ENCODE results near the gene CEP295NL.
"Not testable (repeated sequence)": the region's sequence is repeated elsewhere in the genome, so short reads cannot be mapped to it uniquely, and the experiment has no call there.

The CEP295NL gene

DNA sequence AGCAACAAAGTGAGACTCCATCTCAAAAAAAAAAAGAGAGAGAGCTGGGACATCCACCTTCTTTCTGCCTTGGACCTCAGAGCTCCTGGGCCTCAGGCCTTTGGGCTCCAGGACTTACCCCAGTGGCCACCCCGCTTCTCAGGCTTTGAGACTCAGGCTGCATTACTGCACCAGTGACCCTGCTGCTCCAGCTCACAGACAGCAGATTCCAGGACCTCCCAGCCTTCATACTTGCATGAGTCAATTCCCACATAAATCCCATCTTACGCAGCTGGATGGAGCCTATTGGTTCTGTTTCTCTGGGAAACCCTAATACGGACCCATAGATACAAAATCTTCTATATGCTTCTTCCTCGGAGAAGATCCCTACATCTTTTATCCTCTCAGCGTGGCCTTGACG, 2.1 kb upstream of the CEP295NL start:
- DNase-seq: no peak

DNA sequence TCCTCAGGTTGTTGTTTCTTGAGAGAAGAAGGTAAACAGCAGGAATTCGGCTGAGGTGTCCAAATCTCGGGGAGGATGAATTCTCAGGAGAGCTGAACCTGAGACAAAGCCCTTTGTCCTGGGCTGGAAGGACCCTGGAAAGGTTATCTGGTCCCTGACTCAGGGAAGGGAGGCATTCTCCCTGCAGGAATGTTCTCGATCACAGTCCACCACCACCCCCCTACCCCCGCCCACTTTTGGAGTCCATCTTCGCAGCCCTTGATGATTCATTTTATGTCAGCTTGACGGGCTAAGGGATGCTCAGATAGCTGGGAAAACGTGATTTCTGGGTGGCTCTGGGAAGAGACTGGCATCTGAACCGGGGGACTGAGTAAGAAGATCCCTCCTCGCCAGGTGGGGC, 1.4 kb upstream of the CEP295NL start:
- DNase-seq: no peak

DNA sequence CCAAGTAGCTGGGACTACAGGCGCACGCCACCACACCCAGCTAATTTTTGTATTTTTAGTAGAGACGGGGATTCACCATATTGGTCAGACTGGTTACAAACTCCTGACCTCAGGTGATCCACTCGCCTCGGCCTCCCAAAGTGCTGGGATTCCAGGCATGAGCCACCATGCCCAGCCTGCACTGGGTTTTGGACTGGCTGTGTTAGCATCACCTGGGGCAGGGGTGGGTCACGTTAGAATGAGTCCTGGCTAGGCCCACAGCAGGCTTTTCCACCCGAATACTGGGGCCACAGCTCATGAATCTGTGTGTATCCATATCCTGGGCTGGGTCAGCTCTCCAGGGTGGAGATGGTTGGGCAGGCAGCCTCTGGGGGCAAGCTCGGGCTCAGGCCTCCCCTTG, 770 bp downstream of the CEP295NL start:
- not testable (repeated sequence) for DNase-seq

DNA sequence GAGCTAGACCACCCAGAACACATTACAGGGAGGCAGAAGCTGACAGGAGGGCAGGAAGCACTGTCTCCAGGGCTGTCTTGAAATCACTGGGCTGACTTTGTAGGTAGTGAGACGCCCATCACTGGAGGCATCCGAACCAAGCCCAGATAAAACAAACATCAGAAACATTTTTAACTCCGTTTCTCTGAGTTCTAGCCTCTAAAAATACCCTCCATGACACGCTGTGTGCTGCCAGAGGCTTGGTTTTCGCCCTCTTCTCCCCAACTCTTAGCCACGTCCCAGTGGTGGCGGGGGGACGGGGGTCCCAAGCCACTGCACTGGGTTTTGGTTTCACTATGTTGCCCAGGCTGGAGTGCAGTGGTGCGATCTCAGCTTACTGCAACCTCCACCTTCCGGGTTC, 1.2 kb downstream of the CEP295NL start:
- DNase-seq: no peak

DNA sequence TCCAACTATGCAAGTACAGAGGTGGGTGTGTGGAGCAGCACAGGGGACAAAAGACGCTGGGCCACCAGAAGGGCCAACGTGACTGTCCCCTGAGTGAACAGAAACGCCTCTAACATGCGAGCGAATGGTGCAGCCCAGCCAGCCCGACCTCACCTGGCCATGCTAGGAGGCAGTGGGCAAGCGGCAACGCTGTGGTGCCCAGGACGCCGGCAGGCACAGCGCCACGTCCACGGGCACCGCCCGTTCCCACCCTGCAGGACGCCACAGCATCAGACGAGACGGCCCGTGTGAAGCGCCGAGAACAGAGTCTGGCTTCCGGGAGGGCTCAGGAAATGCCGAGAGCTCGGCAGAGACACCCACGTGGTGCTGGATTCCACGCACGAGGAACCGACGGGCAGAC, 2.2 kb downstream of the CEP295NL start:
- DNase-seq: no peak

DNA sequence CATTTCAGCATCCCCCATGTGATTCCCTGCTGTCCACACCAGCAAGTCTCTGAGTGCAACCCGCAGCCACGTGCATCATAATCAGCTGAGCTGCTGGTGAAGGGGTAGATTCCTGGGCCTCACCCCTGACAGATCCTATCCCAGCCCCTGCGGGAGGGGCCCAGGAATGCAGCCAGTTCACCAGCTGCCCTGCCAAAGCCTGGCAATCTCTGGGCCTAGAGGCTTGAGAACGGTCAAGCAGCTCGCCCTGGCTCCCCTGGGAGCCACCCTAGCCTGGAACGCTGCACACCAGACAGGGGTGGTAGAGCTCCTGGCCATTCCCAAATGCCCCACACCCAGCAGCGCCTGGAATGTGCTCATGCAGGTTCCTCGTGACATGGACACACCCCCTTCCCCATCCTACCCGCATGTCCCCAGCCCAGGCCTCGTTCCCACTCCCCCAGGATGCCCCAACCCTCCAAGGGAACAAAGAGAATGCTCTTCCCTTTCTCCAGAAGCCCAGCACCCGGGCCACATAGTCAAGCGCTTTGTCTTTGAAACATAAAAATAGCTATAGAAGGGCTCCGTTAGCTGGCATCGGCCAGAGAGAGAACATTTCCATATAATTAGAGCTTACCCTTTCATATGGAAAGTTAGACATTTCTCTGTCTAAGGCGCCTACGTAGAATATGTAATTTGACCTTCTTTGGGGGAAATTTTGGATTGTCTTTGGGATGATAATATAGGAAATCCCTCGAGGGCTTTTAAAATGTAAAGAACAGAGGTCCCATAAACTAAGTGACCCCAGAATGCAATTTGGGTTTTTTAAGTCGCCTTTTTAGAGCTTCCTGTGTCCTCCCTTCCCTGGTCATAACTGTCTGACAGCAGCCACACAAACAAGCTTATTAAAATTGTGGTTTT, 3.4 kb downstream of the CEP295NL start:
- no peak for DNase-seq

DNA sequence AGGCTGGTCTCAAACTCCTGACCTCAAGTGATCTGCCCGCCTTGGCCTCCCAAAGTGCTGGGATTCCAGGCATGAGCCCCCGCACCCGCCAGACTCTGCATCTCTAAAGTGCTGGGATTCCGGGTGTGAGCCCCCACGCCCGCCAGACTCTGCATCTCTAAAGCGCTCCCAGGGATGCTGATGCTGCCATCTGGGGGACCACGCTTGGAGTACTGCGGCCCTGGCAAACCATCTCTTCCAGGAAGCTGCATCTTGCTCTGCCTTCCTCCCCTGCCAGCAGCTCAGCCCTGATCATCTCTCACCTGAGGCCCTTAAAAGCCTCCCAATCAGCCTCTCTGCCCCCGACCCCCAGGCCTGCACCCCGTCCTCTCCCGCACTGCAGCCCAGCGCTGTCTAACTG, 4.1 kb downstream of the CEP295NL start:
- no peak for DNase-seq

DNA sequence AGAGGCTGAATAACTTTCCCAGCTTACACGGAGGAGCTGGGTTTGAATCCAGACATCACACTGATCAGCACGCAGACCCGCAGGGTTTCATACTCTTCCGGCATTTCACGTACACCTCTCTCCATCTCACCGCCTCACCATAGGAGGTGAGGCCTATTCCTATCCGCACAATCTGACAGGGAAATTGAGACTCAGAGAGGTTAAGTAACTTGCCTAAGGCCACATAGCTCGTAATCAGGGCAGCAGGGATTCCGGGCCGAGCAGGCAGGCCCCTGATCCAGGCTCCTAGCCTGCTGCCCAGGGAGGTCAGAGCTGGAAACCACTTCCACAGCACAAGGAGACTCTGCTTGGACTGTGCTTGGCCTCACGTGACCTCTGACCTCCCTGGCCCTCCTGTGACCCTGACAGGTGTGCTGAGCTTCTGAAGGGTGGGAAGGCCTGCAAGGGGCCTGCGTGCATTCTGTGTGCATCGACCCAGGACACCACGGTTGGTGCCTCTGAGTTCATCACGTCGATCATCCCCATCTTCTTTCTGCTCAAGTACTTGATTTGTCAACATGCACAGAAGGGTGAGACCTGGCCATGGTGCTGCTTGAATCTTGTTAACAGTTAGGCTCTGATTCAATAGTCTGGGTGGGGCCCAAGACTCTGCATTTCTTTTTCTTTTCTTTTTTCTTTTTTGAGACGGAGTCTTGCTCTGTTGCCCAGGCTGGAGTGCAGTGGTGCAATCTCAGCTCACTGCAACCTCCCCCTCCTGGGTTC, 4.7 kb downstream of the CEP295NL start:
- DNase-seq: no peak

DNA sequence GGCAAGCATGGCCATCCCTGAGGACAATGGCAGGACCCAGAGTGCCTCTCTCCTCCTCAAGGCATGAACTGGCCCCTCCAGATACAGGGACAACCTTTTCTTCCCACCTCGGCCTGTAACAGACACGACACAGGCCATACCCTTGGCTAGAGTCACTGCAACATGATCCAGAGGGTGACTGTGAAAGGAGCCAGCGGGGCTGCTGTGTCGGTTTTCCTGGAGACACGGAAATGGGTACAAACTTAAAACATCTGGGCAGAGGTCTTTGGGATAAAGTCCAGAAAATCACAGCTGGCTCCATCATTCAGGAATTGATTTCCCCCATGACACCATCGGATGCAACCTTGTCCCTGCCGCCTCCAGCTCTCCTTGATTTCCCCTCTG, 5.3 kb downstream of the CEP295NL start:
- DNase-seq: no peak

DNA sequence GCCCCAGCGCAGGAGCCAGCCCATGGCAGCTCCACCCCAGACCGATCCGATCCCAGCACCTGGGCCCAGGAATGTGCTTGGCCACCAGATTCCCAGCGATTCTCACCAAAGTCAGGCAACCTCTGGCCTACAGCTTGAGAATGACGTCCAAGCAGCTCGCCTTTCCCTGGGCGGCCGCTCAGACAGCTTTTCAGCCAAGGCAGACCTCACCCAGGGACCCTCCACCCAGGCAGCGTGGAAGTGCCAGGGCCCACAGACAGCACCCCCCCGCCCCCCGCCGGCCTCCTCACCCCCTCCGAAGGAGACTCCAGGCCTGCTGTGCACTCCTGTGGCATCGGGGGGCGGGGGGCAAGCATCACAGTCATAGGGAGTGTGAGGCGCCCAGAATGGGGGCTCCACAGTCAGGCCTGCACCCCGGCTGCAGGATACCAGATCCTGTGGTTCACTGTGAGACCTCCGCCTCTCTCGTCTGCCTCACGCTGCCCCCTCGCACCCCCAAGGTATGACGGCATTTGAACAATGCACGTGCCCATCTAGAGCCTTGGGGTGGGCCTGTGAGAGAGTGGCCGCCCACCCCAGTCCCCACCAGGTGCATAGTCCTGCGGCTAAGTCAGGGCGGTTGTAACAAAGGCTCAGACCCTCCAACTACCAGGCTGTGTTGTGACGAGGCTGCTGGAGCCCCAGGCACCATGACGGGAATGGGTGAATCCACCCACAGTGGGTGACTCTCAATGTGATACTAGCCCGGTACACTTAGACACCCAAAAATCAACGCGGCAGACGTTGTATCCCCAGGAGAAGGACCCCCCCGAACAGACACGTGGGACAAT, 6.0 kb downstream of the CEP295NL start:
- DNase-seq: no peak

DNA sequence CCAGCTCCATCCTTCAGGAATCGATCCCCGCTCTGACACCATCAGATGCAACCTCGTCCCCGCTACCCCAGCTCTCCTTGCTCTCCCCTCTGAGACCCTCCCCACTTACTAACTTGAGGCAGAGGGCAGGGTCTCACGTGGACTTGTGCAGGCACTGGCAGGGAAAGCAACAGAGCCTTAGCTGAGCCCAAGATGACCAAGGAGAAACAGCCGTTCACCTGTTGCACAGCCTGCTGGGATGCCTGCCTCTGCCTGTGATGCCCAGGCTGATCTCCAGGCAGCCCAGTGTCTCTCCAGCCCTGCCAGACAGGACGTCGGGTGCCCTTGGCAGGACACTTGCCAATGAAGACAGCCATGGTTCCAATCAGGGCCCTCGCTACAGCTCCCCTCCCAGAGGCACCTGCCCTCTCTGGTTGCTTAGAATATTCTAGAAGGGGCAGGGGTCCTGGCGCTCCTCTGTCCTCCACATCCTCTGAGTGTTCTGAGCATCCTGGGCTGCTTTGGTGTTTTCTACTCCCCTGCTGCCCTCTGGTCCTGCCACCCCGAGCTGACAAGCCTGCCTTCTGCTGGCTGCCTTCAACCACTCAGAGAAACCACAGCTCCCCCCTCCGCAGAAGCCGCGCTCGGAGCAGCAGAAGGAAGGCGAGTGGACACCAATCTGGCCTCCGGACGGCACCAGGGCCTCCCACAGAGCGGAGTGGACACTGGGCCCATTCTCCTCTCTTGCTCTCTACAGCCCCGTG, 6.7 kb downstream of the CEP295NL start:
- no peak for DNase-seq

DNA sequence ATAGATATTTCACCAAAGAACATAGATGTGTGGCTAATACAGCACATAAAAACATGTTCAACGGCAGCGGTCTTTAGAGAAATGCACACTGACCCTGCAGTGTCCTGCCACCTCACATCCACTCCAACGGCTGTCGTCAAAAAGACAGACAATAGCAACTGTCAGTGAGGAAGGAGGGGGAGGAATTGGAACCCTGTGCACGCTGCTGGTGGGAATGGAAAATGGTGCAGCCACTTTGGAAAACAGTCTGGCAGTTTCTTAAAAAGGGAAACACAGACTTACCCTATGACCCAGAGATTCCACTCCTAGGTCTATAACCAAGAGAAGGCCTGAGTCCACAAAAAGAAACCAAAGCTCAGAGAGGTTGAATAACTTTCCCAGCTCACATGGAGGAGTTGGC, 7.7 kb downstream of the CEP295NL start:
- DNase-seq: no peak

DNA sequence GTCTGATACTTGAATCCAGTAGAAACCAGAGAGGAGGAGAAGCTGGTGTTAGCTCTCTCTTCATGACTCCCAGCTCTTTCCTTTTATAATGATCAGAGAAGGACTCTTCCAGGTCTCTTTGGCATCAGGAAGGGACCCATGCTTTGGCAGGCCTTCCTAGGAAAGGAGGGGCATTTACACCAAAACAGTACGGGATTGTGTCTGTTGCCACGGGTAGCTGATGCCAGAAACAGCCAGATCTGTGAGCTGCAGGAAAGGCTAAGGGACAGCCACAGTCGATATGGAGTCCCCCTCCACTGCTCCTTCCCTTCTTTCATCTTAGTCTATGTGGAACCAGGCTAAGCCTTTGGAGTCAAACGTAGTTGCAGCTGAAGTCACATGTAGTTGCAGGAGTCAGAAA, 9.3 kb downstream of the CEP295NL start:
- no peak for DNase-seq

DNA sequence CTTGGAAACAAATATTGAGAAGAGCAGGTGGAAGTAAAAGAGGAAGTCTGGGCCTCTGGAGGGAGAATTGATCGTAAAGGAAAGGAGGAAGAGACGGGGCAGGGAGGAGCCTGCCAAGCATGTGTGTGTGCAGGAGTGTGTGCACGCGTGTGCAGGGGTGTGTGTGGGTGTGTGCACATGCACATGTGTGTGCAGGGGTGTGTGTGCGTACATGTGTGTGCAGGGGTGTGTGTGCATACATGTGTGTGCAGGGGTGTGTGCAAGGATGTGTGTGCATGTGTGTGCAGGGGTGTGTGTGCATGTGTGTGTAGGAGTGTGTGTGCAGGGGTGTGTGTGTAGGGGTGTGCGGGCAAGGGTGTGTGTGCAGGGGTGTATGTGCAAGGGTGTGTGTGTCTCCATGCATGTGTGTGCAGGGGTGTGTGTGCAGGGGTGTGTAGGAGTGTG, 10.0 kb downstream of the CEP295NL start:
- DNase-seq: no peak

DNA sequence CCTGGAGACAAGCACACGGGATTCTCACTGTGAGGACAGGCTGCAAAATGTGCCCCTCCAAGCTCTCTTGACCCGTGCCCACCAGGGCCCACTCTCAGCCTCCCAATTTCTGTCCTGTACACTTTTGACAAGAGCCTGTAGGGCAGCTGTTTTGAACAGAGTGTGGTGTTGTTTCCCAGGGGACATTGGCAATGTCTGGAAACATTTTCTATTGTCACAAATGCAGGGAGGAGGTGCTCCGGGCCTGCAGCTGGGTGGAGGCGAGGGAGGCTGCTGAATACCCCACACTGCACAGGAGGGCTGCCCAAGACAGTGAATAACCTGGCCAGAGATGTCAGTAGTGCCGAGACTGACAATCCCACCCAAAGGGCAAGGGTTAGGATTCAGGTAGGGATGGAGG, 10.5 kb downstream of the CEP295NL start:
- DNase-seq: no peak

DNA sequence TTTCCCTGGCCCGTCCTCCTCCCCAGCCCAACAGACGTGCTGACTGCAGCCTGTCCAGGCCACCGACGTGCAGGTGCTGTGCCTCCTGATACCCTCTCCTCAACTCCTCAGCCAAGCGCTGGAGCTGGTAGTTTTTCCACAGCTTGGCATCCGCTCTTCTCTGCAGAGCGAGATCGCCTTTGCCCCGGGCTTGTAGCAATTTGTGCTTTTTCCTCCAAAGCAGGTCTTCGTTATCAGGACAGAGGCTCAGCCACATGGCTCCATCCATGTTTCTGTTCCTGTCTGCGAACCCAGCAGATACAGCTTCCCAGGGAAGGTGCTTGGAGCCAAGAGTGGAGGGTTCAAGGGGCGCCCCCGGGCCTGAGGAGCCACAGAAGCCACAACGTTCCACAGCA, 10.9 kb downstream of the CEP295NL start:
- DNase-seq: no peak

DNA sequence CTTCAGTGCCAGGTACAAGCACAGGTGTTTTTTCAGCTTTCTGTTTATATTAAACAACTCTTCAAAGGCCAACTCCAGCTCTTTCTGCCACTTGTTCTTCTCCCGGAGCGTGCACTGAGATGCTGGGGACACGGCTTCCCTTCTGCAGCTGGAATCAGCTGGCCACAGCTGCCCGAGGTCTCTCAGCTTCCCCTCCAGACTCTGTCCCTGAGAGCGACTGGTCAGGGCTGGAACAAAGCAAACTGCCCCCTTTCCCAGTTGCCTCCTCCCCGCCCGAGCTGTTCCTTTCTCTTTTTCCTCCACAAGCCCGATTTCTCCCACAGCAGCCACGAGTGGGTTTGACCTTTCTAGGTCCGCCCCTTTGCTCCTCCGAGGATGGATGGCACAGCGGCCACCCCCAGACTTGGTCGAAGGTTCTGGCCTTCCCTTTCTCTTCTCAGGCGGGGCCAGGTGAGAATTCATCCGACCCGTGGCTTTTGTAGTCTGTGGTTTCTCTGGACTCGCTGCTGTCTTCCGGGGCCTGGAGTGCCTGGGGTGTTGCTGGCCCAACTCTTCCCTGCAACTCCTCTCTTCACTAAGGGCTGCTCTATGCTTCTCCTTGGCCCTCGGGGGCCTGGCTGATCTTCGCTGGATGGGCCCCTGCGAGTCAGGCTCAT, 11.5 kb downstream of the CEP295NL start:
- no peak for DNase-seq

DNA sequence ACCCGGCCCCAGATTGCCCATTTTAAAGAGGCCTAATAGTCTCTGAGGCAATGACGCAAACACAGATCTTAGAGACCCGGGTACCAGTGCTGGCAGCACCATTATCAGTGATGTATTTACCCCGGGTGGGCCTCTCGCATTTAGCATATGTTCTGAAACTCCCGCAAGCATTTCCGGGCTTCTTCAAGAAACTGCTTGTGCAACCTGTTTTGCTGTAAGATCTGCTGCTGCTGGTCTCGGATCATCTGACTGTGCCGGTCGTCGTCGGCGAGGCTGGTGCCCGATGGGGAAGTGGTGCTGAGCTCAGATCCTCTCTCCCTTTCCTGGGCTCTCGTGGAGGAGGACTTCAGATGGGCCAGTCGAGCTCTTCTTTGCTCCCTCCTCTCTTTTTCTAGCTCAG, 12.5 kb downstream of the CEP295NL start:
- DNase-seq: peak; percentile 37

DNA sequence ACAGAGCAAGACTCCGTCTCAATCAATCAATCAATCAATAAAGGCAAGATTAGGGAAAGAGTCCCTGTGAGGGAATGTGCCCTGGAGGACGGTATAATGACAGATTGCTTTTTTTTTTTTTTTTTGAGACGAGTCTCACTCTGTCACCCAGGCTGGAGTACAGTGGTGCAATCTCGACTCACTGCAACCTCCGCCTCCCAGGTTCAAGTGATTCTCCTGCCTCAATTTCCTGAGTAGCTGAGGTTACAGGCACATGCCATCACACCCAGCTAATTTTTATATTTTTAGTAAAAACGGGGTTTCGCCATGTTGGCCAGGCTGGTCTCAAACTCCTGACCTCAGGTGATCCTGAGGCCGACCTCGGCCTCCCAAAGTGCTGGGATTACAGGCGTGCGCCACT, 12.9 kb downstream of the CEP295NL start:
- DNase-seq: not testable (repeated sequence)

DNA sequence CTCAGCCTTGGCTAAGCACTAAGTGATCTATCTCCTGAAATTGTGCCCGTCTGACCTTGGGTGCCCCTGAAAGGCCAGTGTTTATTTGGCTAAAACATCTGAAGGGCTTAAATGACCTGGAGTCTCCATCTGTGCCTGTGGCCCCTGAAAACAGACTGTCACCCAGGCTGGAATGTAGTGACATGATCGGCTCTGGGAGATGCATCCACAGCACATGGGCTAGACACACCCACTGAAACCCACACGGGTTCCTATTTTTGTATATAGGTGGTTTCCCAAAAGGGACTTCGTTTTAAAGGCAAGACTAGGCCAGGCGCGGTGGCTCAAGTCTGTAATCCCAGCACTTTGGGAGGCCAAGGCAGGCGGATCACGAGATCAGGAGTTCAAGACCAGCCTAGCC, 13.5 kb downstream of the CEP295NL start:
- DNase-seq: no peak

DNA sequence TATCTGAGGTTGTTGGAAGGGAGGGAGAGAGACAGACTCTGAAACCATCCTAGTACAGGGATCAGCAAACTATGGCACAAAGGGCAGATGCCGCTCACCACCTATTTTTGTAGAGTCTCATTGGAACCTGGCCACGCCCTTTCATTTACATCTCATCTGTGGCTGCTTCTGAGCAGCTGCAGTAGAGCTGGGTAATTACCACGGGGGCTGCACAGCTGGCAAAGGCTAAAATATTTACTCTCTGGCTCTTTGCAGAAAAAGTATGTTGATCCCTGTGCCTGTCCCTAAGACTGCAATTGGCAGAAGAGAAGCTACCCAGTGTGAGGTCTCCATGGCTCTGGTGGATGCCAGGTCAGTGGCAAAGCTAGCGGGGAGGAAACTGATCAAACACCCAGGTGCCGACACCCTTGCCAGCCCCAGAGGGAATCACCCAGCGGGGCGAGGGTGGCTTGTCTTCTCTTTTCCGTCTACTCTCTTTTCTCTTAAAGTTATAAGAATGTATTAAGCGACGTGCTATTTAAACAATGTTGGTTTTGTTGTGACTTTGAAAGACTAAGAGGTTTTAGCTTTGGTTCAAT, 14.0 kb downstream of the CEP295NL start:
- no peak for DNase-seq

DNA sequence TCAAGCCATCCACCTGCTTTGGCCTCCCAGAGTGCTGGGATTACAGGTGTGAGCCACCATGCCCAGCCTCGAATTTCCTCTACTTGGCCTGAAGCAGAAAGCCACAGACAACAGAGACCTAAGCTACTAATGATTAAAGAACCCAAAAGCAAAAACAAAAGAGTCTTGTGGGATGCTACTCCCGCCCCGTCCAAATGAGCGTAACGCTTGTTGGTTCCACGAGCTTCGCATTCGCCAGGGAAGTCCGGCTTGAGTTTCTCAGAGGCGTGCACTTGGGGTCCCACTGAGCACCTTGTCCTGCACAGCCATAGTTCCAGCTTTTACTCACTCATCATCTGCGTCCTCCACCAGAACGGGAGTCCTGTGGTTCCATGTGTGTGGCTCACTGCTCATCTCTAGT, 16.0 kb downstream of the CEP295NL start:
- no peak for DNase-seq
